ENCODE data around the gene NDOR1. TPM values are rescaled to one million over a fixed set of nuclear protein-coding genes. Genes with fewer than 3 reads are reported as not detected.
"Not testable (repeated sequence)": the region's sequence is repeated elsewhere in the genome, so short reads cannot be mapped to it uniquely, and the experiment has no call there.

The NDOR1 gene
- total and polyA plus RNA-seq, 7 donors: 1.5 to 6.3 (median 4.3) TPM

DNA sequence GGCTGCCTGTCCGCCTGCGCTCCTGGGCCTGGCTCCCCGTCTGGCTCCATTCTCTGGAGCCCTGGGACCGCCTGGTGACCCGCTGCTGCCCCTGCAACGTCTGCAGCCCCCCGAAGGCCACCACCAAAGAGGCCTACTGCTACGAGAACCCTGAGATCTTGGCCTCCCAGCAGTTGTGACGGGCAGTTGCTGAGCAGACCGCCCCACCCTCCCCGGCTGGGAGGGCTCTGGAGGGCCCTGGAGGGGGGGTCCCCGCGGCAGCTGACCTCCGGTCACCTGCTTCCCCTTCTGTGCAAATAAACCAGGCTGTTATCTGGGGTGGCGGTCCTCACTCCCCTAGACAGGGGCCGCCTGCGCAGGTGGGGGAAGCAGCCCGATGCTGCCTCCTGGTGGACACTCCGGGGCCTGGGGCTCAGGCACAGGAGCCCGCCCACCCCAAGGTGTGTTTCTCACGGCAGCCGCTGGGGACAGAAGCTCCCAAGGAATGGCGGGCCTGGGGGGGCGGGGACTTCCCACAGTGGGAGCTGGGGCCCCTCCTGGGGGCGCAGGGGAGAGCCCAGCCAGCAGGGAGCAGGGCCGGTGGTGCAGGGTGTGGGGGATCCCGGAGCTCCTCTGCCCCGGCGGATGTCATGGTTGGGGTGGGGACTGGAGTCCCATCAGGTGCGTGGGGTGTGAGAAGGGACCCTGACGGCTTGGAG is 30.9 kb downstream of the NDOR1 start:
- Histone ChIP-seq H3K27me3 (ENCODE audit: insufficient read depth in 3 of 3, low read length in 2 of 3) (peaks cover 0 to 13% (median 0%) of the 10 kb centered on the region in 3 donors), H3K27ac (peak overlapping the region; percentile 85), H3K4me1 (peaks cover 37% of the 10 kb centered on the region), H3K36me3 (ENCODE audit: insufficient read depth in 1 of 2, low read depth in 1 of 2) (no peaks in the 10 kb centered on the region), H3K9me3 (no peaks in the 10 kb centered on the region), H3K4me3 (peak overlapping the region; percentile 59)
- TF ChIP-seq, protein P1, sequence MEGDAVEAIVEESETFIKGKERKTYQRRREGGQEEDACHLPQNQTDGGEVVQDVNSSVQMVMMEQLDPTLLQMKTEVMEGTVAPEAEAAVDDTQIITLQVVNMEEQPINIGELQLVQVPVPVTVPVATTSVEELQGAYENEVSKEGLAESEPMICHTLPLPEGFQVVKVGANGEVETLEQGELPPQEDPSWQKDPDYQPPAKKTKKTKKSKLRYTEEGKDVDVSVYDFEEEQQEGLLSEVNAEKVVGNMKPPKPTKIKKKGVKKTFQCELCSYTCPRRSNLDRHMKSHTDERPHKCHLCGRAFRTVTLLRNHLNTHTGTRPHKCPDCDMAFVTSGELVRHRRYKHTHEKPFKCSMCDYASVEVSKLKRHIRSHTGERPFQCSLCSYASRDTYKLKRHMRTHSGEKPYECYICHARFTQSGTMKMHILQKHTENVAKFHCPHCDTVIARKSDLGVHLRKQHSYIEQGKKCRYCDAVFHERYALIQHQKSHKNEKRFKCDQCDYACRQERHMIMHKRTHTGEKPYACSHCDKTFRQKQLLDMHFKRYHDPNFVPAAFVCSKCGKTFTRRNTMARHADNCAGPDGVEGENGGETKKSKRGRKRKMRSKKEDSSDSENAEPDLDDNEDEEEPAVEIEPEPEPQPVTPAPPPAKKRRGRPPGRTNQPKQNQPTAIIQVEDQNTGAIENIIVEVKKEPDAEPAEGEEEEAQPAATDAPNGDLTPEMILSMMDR (IDR thresholded peaks at IDR 0.05): peak; percentile 91
- 8 to 10% (median 10%) methylated on average over 21 to 31 of the region's 31 CpGs for WGBS, 3 donors
- DNase-seq (peak; percentile 87 to 94), ATAC-seq (peak; percentile 58 to 77 (median 68))
- intact Hi-C loops (cut with DNase I): no loop called here

- intact Hi-C loops (cut with DNase I): no loop called here
- DNase-seq (no peak), ATAC-seq (peak in 1 of 4 donors; percentile 3)
- Histone ChIP-seq H3K4me1 (peaks cover 37% of the 10 kb centered on the region), H3K27me3 (ENCODE audit: insufficient read depth in 3 of 3, low read length in 2 of 3) (peaks cover 0 to 8% (median 0%) of the 10 kb centered on the region in 3 donors), H3K36me3 (ENCODE audit: insufficient read depth in 1 of 2, low read depth in 1 of 2) (peaks cover 0 to 2% of the 10 kb centered on the region in 2 donors), H3K4me3 (peak overlapping the region; percentile 59), H3K9me3 (no peaks in the 10 kb centered on the region), H3K27ac (peak overlapping the region; percentile 85)
- TF ChIP-seq, protein P1 (IDR thresholded peaks at IDR 0.05): no peak
- 25 to 26% (median 26%) methylated on average over 11 of the region's 11 CpGs for WGBS, 3 donors
Observed at GRCh38 chr9:137236936-137237421, 31.5 kb downstream of the NDOR1 start.

DNA sequence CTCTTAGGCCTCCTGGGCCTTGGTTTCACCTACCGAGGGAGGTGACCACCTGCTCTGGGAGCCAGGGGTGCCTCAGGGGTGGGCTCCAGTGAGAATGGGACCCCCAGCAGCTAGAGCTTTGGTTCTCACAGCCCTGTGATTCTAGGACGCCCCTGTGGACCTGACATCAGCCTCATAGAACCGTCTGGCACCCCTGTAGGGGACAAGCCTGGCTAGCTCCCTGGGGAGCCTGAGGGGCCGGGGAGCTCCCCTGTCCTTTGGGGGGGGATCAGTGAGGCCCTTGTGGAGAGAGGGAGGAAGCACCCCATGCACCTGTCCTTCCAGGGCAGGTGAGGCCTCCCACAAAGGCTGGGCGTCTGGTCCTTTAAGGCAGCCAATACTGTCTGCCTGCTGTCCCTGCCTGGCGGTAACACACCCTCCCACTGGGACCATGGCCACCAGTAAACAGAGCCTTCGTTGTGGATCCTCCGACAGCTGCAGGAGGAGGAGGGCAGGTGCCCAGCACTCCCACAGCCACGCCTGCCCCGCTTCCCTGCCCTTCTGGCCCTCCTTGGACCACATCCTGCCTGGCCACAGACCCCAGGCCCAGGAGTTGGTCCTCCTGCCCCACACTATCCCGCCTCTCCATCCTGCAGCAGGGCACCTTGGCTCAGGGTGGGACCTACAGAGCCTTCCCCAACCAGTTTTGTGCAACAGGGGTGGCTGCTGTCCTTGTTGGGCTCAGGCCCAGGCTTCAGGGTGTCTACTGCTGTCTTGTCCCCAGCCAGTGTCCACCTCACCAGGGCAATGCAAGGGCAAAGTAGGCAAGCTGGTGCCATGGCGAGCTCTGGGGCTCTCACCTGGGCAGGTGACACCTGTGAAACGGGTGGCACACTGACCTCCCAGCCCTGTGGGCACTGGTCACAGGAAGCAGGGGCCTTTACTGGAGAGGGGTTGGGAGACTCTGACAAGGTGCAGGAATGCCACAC is 32.5 kb downstream of the NDOR1 start:
- DNase-seq (peak in 1 of 2 donors; percentile 68), ATAC-seq (peak in 1 of 4 donors; percentile 57)
- intact Hi-C loops (cut with DNase I): no loop called here
- H3K9me3 ChIP-seq: no peaks in the 10 kb centered on the region
- 35 to 46% (median 42%) methylated on average over 10 to 13 of the region's 13 CpGs for WGBS, 3 donors
- no peak overlapping the region for H3K4me3 ChIP-seq
- peaks cover 0 to 13% of the 10 kb centered on the region in 2 donors for H3K36me3 ChIP-seq (ENCODE audit: insufficient read depth in 1 of 2, low read depth in 1 of 2)
- H3K27me3 ChIP-seq (ENCODE audit: insufficient read depth in 3 of 3, low read length in 2 of 3): peaks cover 0 to 7% (median 0%) of the 10 kb centered on the region in 3 donors
- H3K4me1 ChIP-seq: peaks cover 47% of the 10 kb centered on the region
- TF ChIP-seq, protein P1 (IDR thresholded peaks at IDR 0.05): no peak
- peak overlapping the region; percentile 85 for H3K27ac ChIP-seq

GRCh38 chr9:137239541-137240200 is 34.2 kb downstream of the NDOR1 start:
- Histone ChIP-seq H3K4me1 (peaks cover 62% of the 10 kb centered on the region), H3K27ac (peak overlapping the region; percentile 98), H3K4me3 (peak overlapping the region; percentile 97), H3K36me3 (ENCODE audit: insufficient read depth in 1 of 2, low read depth in 1 of 2) (peaks cover 0 to 23% of the 10 kb centered on the region in 2 donors)
- H3K9me3 ChIP-seq; H3K27me3 ChIP-seq (ENCODE audit: insufficient read depth in 3 of 3, low read length in 2 of 3); intact Hi-C loops (cut with DNase I); ATAC-seq; DNase-seq: not testable (repeated sequence)
- WGBS, 3 donors: 50 to 55% (median 52%) methylated on average over 27 of the region's 27 CpGs
